Epidermal melanocyte (primary cell): ENCODE results near the gene GABRD.

Source experiments
- DNase-seq: peaks from one replicate; pipeline ENCODE4 v3.0.0; 2011; ENCODE audit warnings: low spot score; ENCODE audit not compliant: insufficient read length

GABRD gene

GRCh38 chr1:2074944-2075740 lies 56.0 kb downstream of the GABRD start:
- DNase-seq = no peak

GRCh38 chr1:2076826-2077225 lies 57.7 kb downstream of the GABRD start:
- no peak for DNase-seq

GRCh38 chr1:2078170-2078569 lies 59.0 kb downstream of the GABRD start:
- no peak for DNase-seq

GRCh38 chr1:2079396-2080085 lies 60.4 kb downstream of the GABRD start:
- no peak for DNase-seq

DNA sequence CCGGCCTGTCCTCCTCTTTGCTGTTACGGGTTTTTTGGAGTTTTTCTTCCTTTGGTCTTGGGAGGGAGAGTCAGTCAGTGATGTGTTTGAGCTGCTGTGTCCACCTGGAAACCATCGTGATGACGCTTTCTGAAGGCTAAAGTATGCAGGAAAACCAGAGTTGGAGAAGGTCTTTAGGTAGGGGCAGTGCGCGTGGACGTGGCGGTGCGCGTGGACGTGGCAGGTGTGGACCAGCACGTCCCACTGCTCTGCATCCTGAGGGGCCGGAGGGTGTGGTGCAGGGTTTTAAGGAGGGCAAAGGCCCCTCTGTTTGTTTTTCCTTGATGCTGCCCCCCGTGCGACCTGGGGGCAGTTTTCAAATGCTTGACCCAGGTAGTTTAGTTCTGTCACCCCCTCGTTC lies 61.0 kb downstream of the GABRD start:
- no peak for DNase-seq
